Globus pallidus (tissue), 1 donor: Measurements from ENCODE around the gene ATP2B2.

Experiments used
- DNase-seq: peaks from one replicate; pipeline ENCODE4 v3.0.0-alpha.2; 2015; ENCODE audit warnings: low spot score

ATP2B2 gene

DNA sequence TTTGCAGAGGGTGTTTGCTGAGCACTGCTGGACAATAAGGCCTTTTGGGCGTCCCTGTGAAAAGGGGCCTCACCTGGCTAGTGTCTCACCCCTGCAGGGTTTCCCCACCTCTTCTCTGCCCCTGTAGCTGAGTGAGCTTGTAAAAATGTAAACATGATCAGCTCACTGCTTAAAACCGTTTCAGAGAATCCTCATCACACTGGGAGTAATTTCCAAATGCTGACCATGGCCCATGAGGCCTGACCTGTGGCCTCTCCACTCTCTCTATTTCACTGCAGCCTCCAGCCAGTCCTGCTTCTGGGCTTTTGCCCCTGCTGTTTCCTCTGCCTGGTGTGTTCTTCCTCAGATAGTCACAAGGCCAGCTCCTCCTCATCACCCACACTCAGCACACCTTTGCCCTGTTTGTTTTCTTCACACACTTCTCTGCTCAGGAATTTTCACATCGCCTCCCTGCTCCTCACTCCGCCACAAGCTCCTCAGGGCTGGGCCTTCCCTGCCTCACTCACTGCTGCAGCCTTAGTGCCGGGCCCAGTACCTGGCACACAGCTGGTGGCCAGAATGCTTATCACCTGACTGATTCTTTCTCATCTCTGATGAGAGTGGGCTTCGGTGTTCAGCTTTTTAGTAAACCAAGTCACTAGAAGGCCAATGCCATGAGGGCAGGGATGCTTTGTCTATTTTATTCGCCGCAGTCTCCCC is 105.2 kb downstream of the ATP2B2 start:
- DNase-seq = no peak

DNA sequence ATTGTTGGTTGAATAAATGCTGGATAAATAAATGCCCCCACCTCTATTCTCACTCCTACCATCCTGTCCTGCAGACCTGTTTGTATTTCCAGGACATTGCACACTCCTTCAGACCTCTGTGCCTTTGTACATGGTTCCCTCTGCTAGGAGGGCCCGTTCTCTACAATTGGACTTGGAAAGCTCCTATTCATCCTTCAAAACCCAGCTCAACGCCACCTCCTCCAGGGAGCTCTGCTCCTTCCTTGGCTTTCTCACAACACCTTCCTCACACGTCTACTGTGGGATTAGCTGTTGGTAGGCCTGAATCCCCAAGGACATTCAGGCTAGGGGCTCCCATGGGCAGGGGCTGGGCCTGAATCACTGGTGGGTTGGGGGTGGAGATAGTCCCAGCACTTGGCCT is 105.8 kb downstream of the ATP2B2 start:
- no peak for DNase-seq

DNA sequence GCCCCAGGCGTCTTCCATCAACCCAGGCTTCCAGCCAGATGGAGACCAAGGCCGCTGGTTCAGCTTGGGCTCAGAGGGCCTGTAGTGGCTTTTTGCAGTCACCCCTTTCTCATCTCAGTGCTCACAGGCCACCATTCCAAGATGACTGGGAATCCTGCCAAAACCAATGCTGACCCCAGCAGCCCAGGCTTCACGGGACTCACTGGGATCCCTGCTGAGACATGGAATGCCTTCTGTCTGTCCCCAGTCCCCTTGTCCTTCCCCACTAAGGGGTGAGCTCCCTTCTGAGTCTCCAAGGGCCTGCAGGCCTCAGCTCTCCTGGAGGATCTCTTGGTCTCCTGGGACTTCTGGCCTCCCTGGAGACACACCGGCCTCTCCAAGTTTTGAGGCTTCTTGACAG is 107.0 kb downstream of the ATP2B2 start:
- DNase-seq = no peak

DNA sequence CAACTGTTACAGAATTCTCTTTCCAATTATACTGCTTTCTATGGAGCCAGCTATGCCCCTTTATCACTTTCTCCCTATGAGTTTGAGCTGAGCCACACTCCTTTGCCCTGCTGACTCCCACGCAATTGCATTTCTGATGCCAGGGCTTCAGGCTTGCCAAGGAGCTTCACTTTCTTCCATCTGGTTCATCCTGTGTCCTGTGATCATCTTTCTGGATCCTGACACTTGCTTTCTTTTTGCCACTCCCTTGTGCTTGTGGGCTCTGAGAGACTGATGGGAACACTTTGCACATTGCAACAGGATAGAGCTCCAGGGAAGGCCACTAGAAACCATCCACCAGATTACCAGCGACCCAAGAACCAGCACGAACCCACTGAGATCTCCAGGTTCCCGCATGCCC is 107.5 kb downstream of the ATP2B2 start:
- no peak for DNase-seq

- no peak for DNase-seq
Measured at GRCh38 chr3:10396931-10397330, 108.5 kb downstream of the ATP2B2 start.

- DNase-seq = no peak
Measured at GRCh38 chr3:10396083-10396482, 109.3 kb downstream of the ATP2B2 start.

- no peak for DNase-seq
Measured at GRCh38 chr3:10395671-10396070, 109.7 kb downstream of the ATP2B2 start.

- no peak for DNase-seq
Measured at GRCh38 chr3:10395196-10395595, 110.2 kb downstream of the ATP2B2 start.

GRCh38 chr3:10394491-10395025 is 110.8 kb downstream of the ATP2B2 start:
- DNase-seq = no peak

- no peak for DNase-seq
Measured at GRCh38 chr3:10393514-10393913, 111.9 kb downstream of the ATP2B2 start.

- DNase-seq = no peak
Measured at GRCh38 chr3:10392906-10393461, 112.4 kb downstream of the ATP2B2 start.

GRCh38 chr3:10392244-10392643 is 113.1 kb downstream of the ATP2B2 start:
- no peak for DNase-seq

DNA sequence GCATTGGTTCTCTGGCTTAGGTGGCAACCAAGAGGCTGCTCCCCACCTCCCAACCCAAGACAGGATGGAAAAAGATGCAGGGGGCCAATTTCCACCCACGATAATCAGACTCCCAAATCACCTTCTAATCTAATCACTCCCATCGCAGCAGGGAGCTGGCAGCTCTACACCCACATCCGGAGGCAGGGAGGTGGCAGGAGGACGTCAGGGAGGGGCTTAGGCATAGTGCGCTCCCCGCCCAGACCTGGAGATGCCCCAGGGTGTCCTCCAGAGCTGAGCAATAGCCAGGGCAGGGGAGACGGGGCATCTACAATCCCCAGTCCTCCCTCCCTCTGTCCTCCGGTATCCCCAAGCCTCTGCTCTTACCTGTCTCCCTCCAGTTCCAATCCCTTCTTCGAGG is 114.0 kb downstream of the ATP2B2 start:
- no peak for DNase-seq

- DNase-seq = no peak
Measured at GRCh38 chr3:10390641-10391373, 114.6 kb downstream of the ATP2B2 start.

DNA sequence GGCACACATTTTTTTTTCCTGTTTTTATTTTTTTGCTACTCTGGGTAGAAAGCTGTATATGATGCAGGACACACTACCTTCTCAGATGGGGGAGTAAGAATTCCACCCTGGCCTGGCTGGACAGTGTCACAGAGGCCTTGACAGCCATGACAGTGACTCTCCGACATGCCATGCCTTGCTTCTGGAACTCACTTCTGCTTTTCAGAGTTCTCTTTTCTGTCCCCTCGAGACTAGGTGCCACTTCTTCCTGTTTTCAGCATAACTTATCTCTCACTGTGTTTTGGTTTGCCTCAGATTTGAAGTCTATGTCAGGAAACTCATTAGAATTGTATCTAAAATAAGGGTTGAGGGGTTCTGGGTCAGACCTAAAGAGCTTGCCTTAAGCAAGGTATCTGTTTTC is 115.4 kb downstream of the ATP2B2 start:
- no peak for DNase-seq

GRCh38 chr3:10389339-10389738 is 116.0 kb downstream of the ATP2B2 start:
- no peak for DNase-seq

GRCh38 chr3:10387881-10388609 is 117.3 kb downstream of the ATP2B2 start:
- no peak for DNase-seq

- no peak for DNase-seq
Measured at GRCh38 chr3:10386121-10386520, 119.3 kb downstream of the ATP2B2 start.

DNA sequence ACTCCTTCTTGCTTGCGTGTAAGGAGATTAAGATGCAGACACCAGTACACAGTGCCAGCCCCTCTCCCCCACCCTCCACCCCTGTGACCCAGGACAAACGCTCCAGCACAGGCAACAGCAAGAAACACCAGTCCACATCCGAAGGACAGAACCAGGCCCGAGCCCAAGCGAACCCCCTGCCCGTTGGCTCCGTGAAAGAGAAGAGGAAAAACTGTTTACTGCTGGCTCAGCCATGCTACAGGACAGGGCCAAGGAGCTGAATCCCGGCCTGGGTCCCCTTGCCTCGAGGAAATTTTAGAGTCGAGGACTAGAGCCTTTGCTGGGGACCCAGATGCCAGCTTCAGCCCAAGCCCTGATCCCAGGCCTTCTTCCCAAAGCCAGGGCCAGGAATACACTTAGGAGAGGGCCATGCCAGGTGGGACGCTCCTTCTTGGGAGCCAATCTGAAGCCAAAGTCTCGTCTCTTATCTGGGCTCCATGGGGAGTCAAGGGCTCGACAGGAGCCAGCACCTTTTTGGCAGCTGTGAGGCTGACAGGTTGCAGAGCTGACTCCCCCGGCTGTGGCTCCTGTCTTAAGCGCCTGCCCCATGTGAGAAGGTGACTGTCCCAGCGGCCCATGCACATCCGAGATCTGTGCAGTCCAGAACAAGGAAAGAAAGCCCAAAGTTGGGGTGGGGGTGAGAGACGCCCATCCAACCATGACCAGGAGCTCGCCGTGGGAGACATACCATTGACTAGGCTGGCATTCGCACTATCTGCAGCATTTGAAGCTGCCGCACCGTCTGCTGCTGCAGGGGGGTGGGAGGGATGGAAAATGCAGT is 120.6 kb downstream of the ATP2B2 start:
- no peak for DNase-seq

DNA sequence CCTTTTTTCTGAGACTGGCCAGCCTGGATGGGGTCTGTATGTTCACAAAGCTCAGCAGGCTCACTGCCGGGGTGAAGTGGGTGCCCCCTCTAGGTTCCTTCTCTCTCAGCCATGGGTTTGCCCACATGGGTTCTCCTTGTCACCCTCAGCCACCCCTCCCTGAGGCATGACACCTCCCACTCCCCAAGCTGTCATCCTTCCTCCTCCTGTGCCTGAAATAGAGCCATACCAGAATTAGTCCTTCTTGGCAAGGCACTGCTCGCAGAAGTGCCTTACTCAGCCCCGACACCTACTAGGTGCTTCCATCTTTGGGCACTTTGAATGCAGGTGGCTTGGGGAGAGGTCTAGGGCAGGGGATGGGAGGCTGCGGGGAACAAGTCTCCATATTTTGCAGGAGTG is 121.5 kb downstream of the ATP2B2 start:
- DNase-seq = no peak
